A673 (cell line): ENCODE measurements around the gene SERAC1.

Source experiments
- CTCF ChIP-seq: fragments of 300-800, 200-600 bp; sonication (generic); conservative IDR thresholded peaks from 2 replicates; pipeline ENCODE4 v1.5.1; 2017; ENCODE audit warnings: low read depth, mild to moderate bottlenecking, antibody characterized with exemption, low read length, moderate library complexity, mixed read lengths
- EZH2 ChIP-seq: fragments of 200-600 bp; sonication (generic); IDR thresholded peaks from 2 replicates; pipeline ENCODE4 v1.6.1; 2017; ENCODE audit warnings: borderline replicate concordance, low read depth, mild to moderate bottlenecking, mixed read lengths, antibody characterized with exemption, low read length; ENCODE audit not compliant: poor library complexity, severe bottlenecking

- TF ChIP-seq CTCF = no peak
- no peak for TF ChIP-seq EZH2
Observed at GRCh38 chr6:158077676-158078075, 90.4 kb downstream of the SERAC1 start.
